Measurements from ENCODE around the gene SMPDL3A. TPM values are rescaled to one million over a fixed set of nuclear protein-coding genes. Genes with fewer than 3 reads are reported as not detected.

SMPDL3A gene
- total and polyA plus RNA-seq, 12 donors: 10.2 to 51.8 (median 34.0) TPM

DNA sequence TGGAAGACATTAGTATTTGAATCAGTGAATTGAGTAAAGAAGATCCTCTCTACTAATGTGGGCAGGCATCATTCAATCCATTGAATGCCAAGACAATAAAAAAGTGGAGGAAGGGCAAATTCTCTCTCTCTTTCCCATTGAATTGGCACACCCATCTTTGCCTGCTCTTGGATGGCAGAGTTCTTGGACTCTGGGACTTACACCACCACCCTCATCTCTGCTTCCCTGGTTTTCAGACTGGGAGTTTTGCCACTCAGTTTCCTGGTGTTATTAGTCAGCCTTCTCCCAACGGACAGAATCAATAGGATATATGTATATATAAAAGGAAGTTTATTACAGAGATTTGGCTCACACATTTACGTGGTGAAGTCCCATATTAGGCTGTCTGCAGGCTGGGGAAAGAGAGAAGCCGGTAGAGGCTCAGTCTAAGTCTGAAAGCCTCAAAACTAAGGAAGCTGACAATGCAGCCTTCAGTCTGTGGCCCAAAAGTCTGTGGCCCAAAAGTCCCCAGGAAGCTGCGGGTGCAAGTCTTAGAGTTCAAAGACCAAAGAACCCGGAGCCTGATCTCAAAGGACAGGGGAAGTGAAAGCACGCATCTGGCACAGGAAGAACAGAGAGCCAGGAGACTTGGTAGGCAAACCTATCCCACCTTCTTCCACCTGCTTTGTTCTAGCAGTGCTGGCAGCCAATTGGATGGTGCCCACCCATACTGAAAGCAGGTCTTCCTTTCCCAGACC lies 64.4 kb downstream of the SMPDL3A start:
- H3K9me3 ChIP-seq (replicated peaks in 1 of 3): no peaks in the 10 kb centered on the region
- intact Hi-C loops (cut with DNase I): loop anchor here in 1 of 2 donors (5.0 kb wide), 1 partner anchor 121 kb away; no protein-coding TSS in a partner anchor
- no peaks in the 10 kb centered on the region for H3K27me3 ChIP-seq
- H3K36me3 ChIP-seq (replicated peaks in 1 of 2): no peaks in the 10 kb centered on the region
- no peak for DNase-seq
- H3K4me3 ChIP-seq: no peak overlapping the region
- no peak overlapping the region for H3K27ac ChIP-seq
- TF ChIP-seq CTCF (IDR thresholded peaks at IDR 0.05) (no peak), POLR2A (IDR thresholded peaks at IDR 0.05) (no peak)
- WGBS, 4 donors: 68 to 80% (median 71%) methylated on average over 6 of the region's 6 CpGs
- H3K4me1 ChIP-seq (replicated peaks in 1 of 2): no peaks in the 10 kb centered on the region

Small RNAs within 50 kb of the gene (small RNA-seq; reads per million reads assigned to genes)
- gene RN7SL564P: 0 reads per million in 2 donors

Other genes starting within 250 kb of the SMPDL3A start
- gene PKIB, start 178.9 kb upstream of the SMPDL3A start, total RNA-seq: 1 to 10 TPM in 8 of 9 donors, under 1 TPM in 1; 0.48 to 6.2 (median 2.1) TPM
- gene PKIB, start 178.9 kb upstream of the SMPDL3A start, polyA plus RNA-seq: 1 to 10 TPM; 2.4 to 4.3 (median 2.7) TPM
- gene FABP7, start 9.5 kb upstream of the SMPDL3A start, total RNA-seq: under 1 TPM in 1 of 9 donors, not detected in 8; 0.22 TPM
- not detected for gene FABP7, start 9.5 kb upstream of the SMPDL3A start, polyA plus RNA-seq
- gene CLVS2, start 207.0 kb downstream of the SMPDL3A start, total RNA-seq: 1 to 10 TPM in 1 of 9 donors, under 1 TPM in 4, not detected in 4; 0.08 to 1.5 (median 0.71) TPM
- gene CLVS2, start 207.0 kb downstream of the SMPDL3A start, polyA plus RNA-seq: 1 to 10 TPM in 1 of 3 donors, under 1 TPM in 2; 0.07 to 2.0 (median 0.32) TPM